ENCODE measurements around the gene PI4KB. TPM values are rescaled to one million over a fixed set of nuclear protein-coding genes. Genes with fewer than 3 reads are reported as not detected.

Gene PI4KB
- total and polyA plus RNA-seq, 9 of the 15 experiments (the other 6 are each of a cell fraction or from before 2014, with no cell fraction given), result 3.1 to 65.4 (median 45.1) TPM

DNA sequence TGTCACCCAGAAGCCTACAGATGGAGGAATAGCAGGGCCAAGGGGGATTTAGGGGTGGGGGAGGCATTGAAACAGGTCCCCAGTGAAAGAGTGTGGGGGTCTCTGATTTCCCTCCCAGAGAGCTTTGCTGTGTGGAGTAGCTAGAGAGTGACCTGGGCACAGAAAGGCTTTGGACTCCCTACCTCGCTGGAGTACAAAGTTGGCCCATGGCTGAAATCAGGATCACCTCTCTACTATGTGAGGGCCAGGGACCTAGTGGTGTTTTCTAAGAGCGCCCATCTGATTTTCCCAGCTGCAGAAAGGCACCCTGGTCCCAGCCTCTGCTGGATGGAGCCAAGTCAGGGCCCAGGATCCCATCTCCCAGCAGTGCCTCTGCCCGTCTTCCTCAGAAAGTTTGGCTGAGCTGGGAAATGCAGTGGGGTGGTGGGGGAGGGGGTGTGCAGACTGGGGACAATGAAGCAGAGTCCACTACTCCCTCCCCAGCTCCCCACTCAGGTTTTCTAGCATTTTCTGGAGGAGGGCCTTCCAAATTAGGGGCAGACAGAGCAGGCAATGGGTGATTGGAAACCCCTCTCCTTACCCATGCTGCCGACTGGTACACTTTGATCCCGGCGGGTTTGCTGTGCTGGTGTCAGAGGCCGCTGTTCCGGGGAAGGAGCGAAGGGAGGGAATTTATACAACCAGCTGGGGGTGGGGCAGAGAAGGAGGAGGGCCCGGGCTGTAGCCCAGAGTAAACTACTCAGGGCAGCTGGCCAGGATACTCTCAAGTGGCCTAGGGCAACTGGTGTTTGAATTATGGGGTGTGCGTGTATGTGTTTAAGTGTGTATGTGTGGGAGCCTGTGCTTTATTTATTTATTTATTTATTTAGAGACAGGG lies 45.1 kb upstream of the PI4KB start, which contains the start of gene SELENBP1 (continued):
- TF ChIP-seq BCL6 (CRISPR knock-in tag; IDR thresholded peaks at IDR 0.05) (no peak), SRF (CRISPR knock-in tag; IDR thresholded peaks at IDR 0.05) (no peak), HDAC2 (IDR thresholded peaks at IDR 0.05) (0 out of 2 replicates have a peak, but pooled peaks have one; percentile 17), SRSF7 (optimal IDR thresholded peaks at IDR 0.05; ENCODE audit: low read depth, low read length) (no peak), SMARCC2 (IDR thresholded peaks at IDR 0.05; ENCODE audit: low read depth) (no peak), KAT7 (CRISPR knock-in tag; IDR thresholded peaks at IDR 0.05; ENCODE audit: borderline replicate concordance) (0 out of 2 replicates have a peak, but pooled peaks have one; percentile 27), NR2C2 (CRISPR knock-in tag; IDR thresholded peaks at IDR 0.05) (no peak), NR2C2 (tag; IDR thresholded peaks at IDR 0.05) (no peak; the same call in 1 of the 2 replicates), IFI16 (CRISPR knock-in tag; IDR thresholded peaks at IDR 0.05) (no peak)
- TF ChIP-seq, protein P1, sequence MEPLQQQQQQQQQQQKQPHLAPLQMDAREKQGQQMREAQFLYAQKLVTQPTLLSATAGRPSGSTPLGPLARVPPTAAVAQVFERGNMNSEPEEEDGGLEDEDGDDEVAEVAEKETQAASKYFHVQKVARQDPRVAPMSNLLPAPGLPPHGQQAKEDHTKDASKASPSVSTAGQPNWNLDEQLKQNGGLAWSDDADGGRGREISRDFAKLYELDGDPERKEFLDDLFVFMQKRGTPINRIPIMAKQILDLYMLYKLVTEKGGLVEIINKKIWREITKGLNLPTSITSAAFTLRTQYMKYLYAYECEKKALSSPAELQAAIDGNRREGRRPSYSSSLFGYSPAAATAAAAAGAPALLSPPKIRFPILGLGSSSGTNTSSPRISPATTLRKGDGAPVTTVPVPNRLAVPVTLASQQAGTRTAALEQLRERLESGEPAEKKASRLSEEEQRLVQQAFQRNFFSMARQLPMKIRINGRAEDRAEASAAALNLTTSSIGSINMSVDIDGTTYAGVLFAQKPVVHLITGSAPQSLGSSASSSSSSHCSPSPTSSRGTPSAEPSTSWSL (CRISPR knock-in tag; IDR thresholded peaks at IDR 0.05; ENCODE audit: borderline replicate concordance), result no peak
- TF ChIP-seq, protein P2, sequence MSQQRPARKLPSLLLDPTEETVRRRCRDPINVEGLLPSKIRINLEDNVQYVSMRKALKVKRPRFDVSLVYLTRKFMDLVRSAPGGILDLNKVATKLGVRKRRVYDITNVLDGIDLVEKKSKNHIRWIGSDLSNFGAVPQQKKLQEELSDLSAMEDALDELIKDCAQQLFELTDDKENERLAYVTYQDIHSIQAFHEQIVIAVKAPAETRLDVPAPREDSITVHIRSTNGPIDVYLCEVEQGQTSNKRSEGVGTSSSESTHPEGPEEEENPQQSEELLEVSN (IDR thresholded peaks at IDR 0.05; ENCODE audit: borderline replicate concordance in 1 of 2, extremely low read depth in 1 of 2, insufficient read depth in 1 of 2, insufficient read length in 1 of 2, low read depth in 1 of 2, low read length in 1 of 2, poor library complexity in 1 of 2, severe bottlenecking in 1 of 2), result peak in 1 of 2 experiments; percentile 11
- TF ChIP-seq, protein P3, sequence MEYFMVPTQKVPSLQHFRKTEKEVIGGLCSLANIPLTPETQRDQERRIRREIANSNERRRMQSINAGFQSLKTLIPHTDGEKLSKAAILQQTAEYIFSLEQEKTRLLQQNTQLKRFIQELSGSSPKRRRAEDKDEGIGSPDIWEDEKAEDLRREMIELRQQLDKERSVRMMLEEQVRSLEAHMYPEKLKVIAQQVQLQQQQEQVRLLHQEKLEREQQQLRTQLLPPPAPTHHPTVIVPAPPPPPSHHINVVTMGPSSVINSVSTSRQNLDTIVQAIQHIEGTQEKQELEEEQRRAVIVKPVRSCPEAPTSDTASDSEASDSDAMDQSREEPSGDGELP (CRISPR knock-in tag; IDR thresholded peaks at IDR 0.05; ENCODE audit: borderline replicate concordance), result peak; percentile 75; the same call in 1 of the 2 replicates
- TF ChIP-seq, protein P4, sequence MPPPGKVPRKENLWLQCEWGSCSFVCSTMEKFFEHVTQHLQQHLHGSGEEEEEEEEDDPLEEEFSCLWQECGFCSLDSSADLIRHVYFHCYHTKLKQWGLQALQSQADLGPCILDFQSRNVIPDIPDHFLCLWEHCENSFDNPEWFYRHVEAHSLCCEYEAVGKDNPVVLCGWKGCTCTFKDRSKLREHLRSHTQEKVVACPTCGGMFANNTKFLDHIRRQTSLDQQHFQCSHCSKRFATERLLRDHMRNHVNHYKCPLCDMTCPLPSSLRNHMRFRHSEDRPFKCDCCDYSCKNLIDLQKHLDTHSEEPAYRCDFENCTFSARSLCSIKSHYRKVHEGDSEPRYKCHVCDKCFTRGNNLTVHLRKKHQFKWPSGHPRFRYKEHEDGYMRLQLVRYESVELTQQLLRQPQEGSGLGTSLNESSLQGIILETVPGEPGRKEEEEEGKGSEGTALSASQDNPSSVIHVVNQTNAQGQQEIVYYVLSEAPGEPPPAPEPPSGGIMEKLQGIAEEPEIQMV (tag; conservative IDR thresholded peaks at IDR 0.05; ENCODE audit: low read depth), result no peak
- TF ChIP-seq, protein P5, sequence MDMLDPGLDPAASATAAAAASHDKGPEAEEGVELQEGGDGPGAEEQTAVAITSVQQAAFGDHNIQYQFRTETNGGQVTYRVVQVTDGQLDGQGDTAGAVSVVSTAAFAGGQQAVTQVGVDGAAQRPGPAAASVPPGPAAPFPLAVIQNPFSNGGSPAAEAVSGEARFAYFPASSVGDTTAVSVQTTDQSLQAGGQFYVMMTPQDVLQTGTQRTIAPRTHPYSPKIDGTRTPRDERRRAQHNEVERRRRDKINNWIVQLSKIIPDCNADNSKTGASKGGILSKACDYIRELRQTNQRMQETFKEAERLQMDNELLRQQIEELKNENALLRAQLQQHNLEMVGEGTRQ (CRISPR knock-in tag; IDR thresholded peaks at IDR 0.05), result no peak
- TF ChIP-seq, protein P6, sequence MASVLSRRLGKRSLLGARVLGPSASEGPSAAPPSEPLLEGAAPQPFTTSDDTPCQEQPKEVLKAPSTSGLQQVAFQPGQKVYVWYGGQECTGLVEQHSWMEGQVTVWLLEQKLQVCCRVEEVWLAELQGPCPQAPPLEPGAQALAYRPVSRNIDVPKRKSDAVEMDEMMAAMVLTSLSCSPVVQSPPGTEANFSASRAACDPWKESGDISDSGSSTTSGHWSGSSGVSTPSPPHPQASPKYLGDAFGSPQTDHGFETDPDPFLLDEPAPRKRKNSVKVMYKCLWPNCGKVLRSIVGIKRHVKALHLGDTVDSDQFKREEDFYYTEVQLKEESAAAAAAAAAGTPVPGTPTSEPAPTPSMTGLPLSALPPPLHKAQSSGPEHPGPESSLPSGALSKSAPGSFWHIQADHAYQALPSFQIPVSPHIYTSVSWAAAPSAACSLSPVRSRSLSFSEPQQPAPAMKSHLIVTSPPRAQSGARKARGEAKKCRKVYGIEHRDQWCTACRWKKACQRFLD (CRISPR knock-in tag; IDR thresholded peaks at IDR 0.05), result no peak
- TF ChIP-seq, protein P7, sequence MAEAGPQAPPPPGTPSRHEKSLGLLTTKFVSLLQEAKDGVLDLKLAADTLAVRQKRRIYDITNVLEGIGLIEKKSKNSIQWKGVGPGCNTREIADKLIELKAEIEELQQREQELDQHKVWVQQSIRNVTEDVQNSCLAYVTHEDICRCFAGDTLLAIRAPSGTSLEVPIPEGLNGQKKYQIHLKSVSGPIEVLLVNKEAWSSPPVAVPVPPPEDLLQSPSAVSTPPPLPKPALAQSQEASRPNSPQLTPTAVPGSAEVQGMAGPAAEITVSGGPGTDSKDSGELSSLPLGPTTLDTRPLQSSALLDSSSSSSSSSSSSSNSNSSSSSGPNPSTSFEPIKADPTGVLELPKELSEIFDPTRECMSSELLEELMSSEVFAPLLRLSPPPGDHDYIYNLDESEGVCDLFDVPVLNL (CRISPR knock-in tag; IDR thresholded peaks at IDR 0.05; ENCODE audit: low read depth), result no peak
